RCC 7860 (cell line): ENCODE measurements around the gene ABO.
A peak's percentile ranks its signal among the peaks of the same experiment; 100 is the strongest.
"Not testable (repeated sequence)": the region's sequence is repeated elsewhere in the genome, so short reads cannot be mapped to it uniquely, and the experiment has no call there.

Source experiments
- DNase-seq: peaks from one replicate; pipeline ENCODE4 v3.0.0-alpha.2; 2015; ENCODE audit warnings: low spot score
- FAIRE-seq: peaks from 2 replicates; lab custom pipeline; 2012; peaks lifted over from hg19 to GRCh38; lab: Jason Lieb, UNC

The ABO gene

DNA sequence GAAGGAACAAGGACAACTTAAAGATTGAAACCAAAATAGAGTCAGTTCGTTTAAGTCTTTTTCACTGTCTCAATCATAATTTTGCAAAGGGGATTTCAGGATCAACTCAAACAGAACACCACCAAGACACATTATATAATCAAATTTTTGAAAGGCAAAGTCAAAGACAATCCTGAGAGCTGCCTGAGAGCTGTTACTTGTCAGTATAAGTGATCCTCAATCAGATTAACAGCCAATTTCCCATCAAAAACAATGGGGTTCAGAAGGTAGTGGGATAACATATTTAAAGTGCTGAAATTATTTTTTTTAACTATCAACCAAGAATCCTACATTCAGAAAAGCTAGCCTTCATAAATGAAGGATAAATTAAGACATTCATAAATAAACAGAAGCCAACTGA lies 19.3 kb upstream of the ABO start:
- no peak for FAIRE-seq
- DNase-seq = no peak

DNA sequence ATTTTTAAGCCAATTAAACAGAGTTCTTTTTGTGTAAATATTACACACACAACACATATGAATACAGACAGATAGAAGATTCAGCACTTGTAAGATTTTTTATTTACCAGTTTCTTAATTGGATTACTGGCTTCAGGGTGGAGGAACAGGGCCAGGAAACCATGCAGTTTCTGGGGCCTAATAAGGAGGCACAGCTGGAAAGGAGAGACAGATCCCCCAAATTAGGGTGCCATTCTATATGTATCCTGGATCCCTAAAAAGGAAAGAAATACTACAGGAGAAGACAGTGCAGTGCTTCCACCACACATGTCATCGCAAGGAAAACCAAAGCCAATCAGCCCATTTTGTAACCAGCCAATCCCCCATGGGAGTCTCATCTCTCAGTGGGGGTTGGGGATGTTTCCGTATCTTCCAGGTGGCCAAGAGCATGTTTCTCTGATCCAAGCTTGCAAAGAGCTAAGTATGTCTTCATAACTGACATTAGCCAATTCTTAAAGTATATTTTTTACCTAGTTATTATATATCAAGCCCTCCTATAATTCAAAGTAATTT lies 15.8 kb upstream of the ABO start:
- FAIRE-seq = no peak

GRCh38 chr9:133286523-133286922 lies 11.5 kb upstream of the ABO start:
- FAIRE-seq = peak; percentile 16
- DNase-seq = no peak

More for the DNA sequence above, 15.8 kb upstream of the ABO start:
- no peak for DNase-seq

- no peak for DNase-seq
- no peak for FAIRE-seq
These were observed 10.3 kb upstream of the ABO start for GRCh38 chr9:133285252-133285775.

DNA sequence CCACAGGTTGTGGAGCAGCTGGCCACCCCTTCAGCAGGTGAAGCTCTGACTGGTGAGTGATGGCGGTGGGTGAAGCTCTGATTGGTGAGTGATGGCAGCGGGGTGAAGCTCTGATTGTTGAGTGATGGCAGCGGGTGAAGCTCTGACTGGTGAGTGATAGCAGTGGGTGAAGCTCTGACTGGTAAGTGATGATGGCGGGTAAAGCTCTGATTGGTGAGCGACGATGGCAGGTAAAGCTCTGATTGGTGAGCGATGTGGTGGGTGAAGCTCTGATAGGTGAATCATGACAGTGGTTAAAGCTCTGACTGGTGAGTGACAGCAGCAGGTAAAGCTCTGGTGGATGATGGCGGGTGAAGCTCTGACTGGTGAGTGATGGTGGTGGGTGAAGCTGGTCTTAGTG lies 9.4 kb upstream of the ABO start:
- DNase-seq (no peak), FAIRE-seq (no peak)

GRCh38 chr9:133283255-133284032 lies 8.4 kb upstream of the ABO start:
- not testable (repeated sequence) for FAIRE-seq

GRCh38 chr9:133282464-133283238 lies 7.7 kb upstream of the ABO start:
- DNase-seq (no peak), FAIRE-seq (no peak)

More at GRCh38 chr9:133283255-133284032, 8.4 kb upstream of the ABO start:
- not testable (repeated sequence) for DNase-seq

GRCh38 chr9:133280392-133280791 lies 5.4 kb upstream of the ABO start:
- DNase-seq (no peak), FAIRE-seq (no peak)

GRCh38 chr9:133278161-133279114 lies 3.4 kb upstream of the ABO start:
- FAIRE-seq = no peak
- DNase-seq = no peak

- FAIRE-seq = no peak
- DNase-seq = no peak
These were observed 2.5 kb upstream of the ABO start for GRCh38 chr9:133277467-133277866.

- FAIRE-seq = no peak
- no peak for DNase-seq
These were observed 1.9 kb upstream of the ABO start for GRCh38 chr9:133276923-133277322.

DNA sequence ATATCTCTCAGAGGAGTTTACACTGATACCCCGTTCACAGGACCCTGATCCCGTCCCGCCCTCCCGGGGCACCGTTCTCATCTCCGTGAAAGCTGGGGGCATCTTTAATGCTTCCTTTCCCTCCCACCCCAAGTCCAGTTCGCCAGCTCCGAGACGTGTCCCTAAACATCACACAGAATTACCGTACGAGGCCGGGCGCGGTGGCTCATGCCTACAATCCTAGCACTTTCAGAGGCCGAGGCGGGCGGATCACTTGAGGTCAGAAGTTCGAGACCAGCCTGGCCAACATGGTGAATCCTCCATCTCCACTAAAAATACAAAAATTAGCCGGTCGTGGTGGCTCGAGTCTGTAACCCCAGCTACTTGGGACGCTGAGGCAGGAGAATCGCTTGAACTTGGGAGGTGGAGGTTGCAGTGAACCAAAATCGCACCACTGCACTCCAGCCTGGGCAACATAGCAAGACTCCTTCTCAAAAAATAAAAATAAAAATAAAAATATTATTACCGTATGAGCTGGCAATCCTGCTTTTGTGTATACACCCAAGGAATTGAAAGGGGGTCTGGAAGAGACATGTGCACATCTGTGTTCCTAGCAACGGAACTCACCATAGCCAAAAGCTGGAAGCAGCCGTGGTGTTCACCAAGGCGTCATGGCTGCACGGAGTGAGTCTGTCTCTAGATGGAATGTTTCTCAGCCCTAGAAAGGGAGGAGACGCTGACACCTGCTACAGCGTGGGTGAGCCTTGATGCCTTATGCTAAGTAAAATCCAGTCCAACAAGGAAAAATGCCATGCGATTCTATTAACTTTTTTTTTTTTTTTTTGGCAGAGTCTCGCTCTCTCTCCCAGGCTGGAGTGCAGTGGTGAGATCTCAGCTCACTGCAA lies 1.2 kb upstream of the ABO start:
- no peak for DNase-seq
- FAIRE-seq = no peak

DNA sequence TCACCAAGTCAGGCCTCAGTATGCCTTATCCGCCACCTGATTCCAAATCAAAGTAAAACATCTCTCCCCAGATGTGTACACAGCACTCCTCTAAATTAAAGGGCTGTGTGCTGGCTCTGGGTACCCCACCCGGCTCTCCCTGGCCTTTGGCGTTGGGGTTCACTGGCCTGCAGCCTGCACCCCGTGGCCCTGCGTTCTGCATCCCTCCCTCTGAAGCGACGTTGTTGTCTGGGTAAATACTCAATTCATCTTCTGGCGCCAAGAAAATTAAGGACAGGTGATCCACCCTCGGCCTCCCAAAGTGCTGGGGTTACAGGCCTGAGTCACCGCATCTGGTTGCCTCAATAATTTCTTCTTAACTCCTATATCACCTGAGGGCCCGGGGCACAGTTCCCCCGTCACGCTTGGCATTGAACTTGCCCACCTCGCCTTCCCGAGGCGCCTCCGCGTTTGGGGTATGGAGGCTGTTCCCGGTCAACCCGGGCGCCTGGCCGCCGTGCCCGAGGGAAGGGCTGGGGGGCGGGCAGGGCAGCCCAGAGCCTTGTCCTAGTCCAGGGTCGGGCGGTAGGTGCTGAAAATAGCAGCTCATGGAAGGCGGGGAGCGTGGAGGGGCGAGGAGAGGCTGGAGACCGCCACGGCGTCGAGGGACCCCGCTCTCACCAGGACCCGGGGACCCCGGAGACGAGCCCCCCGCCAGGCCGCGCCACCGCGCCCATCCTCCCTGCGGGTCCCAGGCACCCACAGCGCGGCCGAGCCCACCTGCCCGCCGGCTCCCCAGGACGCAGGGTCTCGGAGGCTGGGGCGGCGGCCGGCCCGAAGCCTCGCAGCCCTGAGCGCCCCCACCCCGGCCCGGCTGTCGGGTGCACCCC lies 531 bp downstream of the ABO start:
- FAIRE-seq = no peak
- DNase-seq = no peak

DNA sequence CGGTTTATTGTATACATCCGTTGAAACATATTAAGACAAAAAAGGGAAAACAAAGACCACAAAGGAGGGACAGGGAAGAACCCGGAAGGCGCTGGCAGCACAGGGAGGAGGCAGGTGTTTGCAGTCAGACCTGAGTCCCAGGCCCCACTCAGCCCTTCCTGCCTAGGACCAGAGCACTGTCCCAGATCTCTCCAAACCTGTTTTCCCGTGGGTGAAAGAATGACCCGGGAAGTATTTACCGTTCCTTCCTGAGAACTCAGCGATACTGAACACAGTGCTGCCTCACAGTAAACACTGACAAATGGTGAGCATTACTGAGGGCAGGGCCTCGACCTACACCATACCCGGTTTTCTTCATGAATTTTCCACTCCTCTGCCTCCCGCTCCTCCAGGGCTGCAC lies 1.2 kb downstream of the ABO start:
- FAIRE-seq = no peak

GRCh38 chr9:133273098-133273497 lies 1.9 kb downstream of the ABO start:
- FAIRE-seq = no peak
- DNase-seq = no peak

More for the DNA sequence above, 1.2 kb downstream of the ABO start:
- no peak for DNase-seq

DNA sequence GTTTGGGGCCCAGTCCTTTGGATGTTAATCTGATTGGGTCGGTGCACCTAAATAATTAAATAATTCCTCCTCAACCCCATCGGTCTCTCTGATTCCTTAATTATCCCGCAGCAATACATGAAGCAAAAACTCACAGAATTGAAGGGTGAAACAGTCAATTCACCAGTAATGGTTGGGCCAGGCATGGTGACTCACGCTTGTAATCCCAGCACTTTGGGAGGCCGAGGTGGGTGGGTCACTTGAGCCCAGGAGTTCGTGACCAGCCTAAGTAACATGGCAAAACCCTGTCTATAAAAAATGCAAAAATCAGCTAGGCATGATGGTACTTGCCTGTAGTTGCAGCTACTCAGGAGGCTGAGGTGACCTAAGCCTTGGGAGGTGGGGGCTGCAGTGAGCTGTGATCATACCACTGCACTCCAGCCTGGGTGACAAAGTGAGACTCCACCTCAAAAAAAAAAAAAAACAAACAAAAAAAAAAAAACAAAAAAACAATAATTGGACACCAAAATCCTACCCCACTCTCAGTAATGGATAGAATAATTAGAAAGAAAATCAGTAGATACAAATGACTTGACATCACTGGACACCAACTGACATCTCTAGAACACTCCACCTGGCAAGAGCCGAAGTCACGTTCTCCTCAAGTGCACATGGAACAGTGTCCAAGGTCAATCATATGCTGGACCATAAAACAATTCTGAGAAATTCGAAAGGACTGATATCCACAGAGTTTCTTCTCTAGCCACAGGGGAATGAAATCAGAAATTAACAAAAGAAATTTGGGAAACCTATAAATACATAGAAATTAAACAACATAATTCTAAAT lies 5.3 kb downstream of the ABO start:
- FAIRE-seq (no peak), DNase-seq (peak; percentile 69)

DNA sequence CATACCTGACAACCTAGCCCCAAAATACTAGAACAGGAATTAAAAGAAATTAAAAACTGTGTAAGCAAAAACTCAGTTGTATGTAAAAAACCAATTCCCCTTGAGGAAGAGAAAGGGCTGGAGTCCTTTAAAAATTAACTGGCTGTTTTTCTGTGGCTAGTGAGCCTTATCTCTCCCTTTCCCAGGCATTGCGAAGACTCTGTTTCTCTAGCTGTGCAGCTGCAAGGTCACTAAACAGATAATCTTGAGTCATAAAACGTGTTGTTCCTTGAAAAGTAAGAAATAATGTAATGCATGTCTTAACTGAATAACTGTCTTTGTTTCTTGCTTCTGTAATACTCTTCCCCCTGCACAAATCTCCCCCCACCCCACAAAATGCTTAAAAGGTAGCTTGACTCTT lies 5.9 kb downstream of the ABO start:
- peak; percentile 97 for FAIRE-seq
- not testable (repeated sequence) for DNase-seq
